HEK293 (cell line): ENCODE measurements around the gene MITF.

Experiments
- CTCF ChIA-PET: fragments of 350-600 bp; formaldehyde crosslinking; extraction: SDS; loops from one replicate; lab custom pipeline; 2021; ENCODE audit warnings: antibody characterized with exemption; lab: Yijun Ruan, JAX
- POLR2A ChIA-PET: fragments of 300-600 bp; formaldehyde crosslinking; extraction: SDS; loops from one replicate; lab custom pipeline; 2020; ENCODE audit warnings: antibody characterized with exemption, inconsistent platforms; lab: Yijun Ruan, JAX
- H3K27ac ChIP-seq: fragments of 200-500 bp; sonication (Bioruptor generic); 2 replicates; pipeline ENCODE4 v1.5.1; 2014; ENCODE audit warnings: low read depth, low read length, control low read depth, inconsistent platforms; ENCODE audit errors: extremely low read depth
- H3K36me3 ChIP-seq, 2 experiments: fragments of 200-500 bp in 1 of 2; sonication (Bioruptor generic) in 1 of 2; 1 replicate in 1 of 2; 2 replicates in 1 of 2; pipeline ENCODE4 v1.5.1; 2014 to 2017; ENCODE audit warnings: inconsistent platforms in 2 of 2, low read length in 2 of 2; ENCODE audit not compliant: control insufficient read depth in 2 of 2, insufficient read depth in 1 of 2
- H3K4me1 ChIP-seq: fragments of 200-500 bp; sonication (Bioruptor generic); 2 replicates; pipeline ENCODE4 v1.5.1; 2014; ENCODE audit warnings: mild to moderate bottlenecking, low read length, inconsistent platforms; ENCODE audit not compliant: control insufficient read depth, insufficient read depth
- H3K4me3 ChIP-seq: 2 replicates; pipeline ENCODE4 v1.5.1; 2011; ENCODE audit warnings: low read depth, mild to moderate bottlenecking, control low read depth, low read length, moderate library complexity
- H3K9me3 ChIP-seq: fragments of 200-500 bp; sonication (Bioruptor generic); 2 replicates; pipeline ENCODE4 v1.5.1; 2014; ENCODE audit warnings: low read depth, low read length, inconsistent platforms; ENCODE audit not compliant: control insufficient read depth, insufficient read depth
- KLF16 ChIP-seq: fragments of 450-650 bp; formaldehyde crosslinking; IDR thresholded peaks from 2 replicates; pipeline ENCODE4 v1.5.1; 2017; ENCODE audit warnings: missing biosample characterization, missing genetic modification characterization
- KLF7 ChIP-seq: fragments of 450-650 bp; formaldehyde crosslinking; IDR thresholded peaks from 2 replicates; pipeline ENCODE4 v1.5.1; 2016; ENCODE audit warnings: missing biosample characterization, missing genetic modification characterization, borderline replicate concordance
- MZF1 ChIP-seq: fragments of 450-650 bp; formaldehyde crosslinking; IDR thresholded peaks from 2 replicates; pipeline ENCODE4 v1.5.1; 2017; ENCODE audit warnings: missing biosample characterization, missing genetic modification characterization, borderline replicate concordance
- OSR2 ChIP-seq: fragments of 450-650 bp; formaldehyde crosslinking; IDR thresholded peaks from 2 replicates; pipeline ENCODE4 v1.5.1; 2016; ENCODE audit warnings: missing biosample characterization, missing genetic modification characterization
- SETDB1 ChIP-seq: IDR thresholded peaks from one replicate; pipeline ENCODE4 v1.6.1; 2017; ENCODE audit warnings: mild to moderate bottlenecking, low read length, moderate library complexity, mixed read lengths; ENCODE audit not compliant: insufficient read length
- TCF7L2 ChIP-seq: IDR thresholded peaks from 2 replicates; pipeline ENCODE4 v1.6.1; 2011; ENCODE audit warnings: low read depth, mild to moderate bottlenecking, inconsistent platforms, low read length, moderate library complexity, borderline replicate concordance
- YY1 ChIP-seq: fragments of 450-650 bp; formaldehyde crosslinking; IDR thresholded peaks from 2 replicates; pipeline ENCODE4 v1.5.1; 2018; ENCODE audit warnings: missing biosample characterization, missing genetic modification characterization
- ZBTB8A ChIP-seq: fragments of 450-650 bp; formaldehyde crosslinking; IDR thresholded peaks from 2 replicates; pipeline ENCODE4 v1.5.1; 2016; ENCODE audit warnings: missing biosample characterization, missing genetic modification characterization
- ZNF112 ChIP-seq: fragments of 450-650 bp; formaldehyde crosslinking; IDR thresholded peaks from 2 replicates; pipeline ENCODE4 v1.5.0; 2017; ENCODE audit warnings: missing biosample characterization, missing genetic modification characterization
- ZNF114 ChIP-seq: fragments of 450-650 bp; formaldehyde crosslinking; IDR thresholded peaks from 2 replicates; pipeline ENCODE4 v1.5.0; 2017; ENCODE audit warnings: missing biosample characterization, missing genetic modification characterization
- ZNF221 ChIP-seq: fragments of 450-650 bp; formaldehyde crosslinking; IDR thresholded peaks from 2 replicates; pipeline ENCODE4 v1.5.1; 2017; ENCODE audit warnings: missing biosample characterization, missing genetic modification characterization, borderline replicate concordance
- ZNF354C ChIP-seq: fragments of 450-650 bp; formaldehyde crosslinking; IDR thresholded peaks from 2 replicates; pipeline ENCODE4 v1.5.1; 2016; ENCODE audit warnings: missing biosample characterization, missing genetic modification characterization, low read depth, borderline replicate concordance
- ZNF501 ChIP-seq: fragments of 450-650 bp; formaldehyde crosslinking; IDR thresholded peaks from 2 replicates; pipeline ENCODE4 v1.5.1; 2016; ENCODE audit warnings: missing biosample characterization, missing genetic modification characterization
- ZNF549 ChIP-seq: fragments of 450-650 bp; IDR thresholded peaks from 2 replicates; pipeline ENCODE4 v1.5.1; 2018; ENCODE audit warnings: missing biosample characterization, missing genetic modification characterization, mild to moderate bottlenecking, inconsistent platforms, moderate library complexity
- ZNF585B ChIP-seq: fragments of 450-650 bp; formaldehyde crosslinking; IDR thresholded peaks from 2 replicates; pipeline ENCODE4 v1.5.1; 2016; ENCODE audit warnings: missing biosample characterization, missing genetic modification characterization
- TF ChIP-seq, protein P1 (sequence below): sonication (generic); formaldehyde crosslinking; IDR thresholded peaks from 2 replicates; pipeline ENCODE4 v1.8.1; 2022; ENCODE audit warnings: mild to moderate bottlenecking, moderate library complexity, missing genetic modification reagents
- TF ChIP-seq, protein P2 (sequence below): fragments of 450-650 bp; formaldehyde crosslinking; IDR thresholded peaks from 2 replicates; pipeline ENCODE4 v1.5.1; 2016; ENCODE audit warnings: missing biosample characterization, missing genetic modification characterization
- TF ChIP-seq, protein P3 (sequence below): fragments of 450-650 bp; formaldehyde crosslinking; IDR thresholded peaks from 2 replicates; pipeline ENCODE4 v1.5.1; 2016; ENCODE audit warnings: missing biosample characterization, missing genetic modification characterization, low read depth
- TF ChIP-seq, protein P4 (sequence below): fragments of 450-650 bp; formaldehyde crosslinking; IDR thresholded peaks from 2 replicates; pipeline ENCODE4 v1.5.1; 2016; ENCODE audit warnings: missing biosample characterization, missing genetic modification characterization

MITF gene

DNA sequence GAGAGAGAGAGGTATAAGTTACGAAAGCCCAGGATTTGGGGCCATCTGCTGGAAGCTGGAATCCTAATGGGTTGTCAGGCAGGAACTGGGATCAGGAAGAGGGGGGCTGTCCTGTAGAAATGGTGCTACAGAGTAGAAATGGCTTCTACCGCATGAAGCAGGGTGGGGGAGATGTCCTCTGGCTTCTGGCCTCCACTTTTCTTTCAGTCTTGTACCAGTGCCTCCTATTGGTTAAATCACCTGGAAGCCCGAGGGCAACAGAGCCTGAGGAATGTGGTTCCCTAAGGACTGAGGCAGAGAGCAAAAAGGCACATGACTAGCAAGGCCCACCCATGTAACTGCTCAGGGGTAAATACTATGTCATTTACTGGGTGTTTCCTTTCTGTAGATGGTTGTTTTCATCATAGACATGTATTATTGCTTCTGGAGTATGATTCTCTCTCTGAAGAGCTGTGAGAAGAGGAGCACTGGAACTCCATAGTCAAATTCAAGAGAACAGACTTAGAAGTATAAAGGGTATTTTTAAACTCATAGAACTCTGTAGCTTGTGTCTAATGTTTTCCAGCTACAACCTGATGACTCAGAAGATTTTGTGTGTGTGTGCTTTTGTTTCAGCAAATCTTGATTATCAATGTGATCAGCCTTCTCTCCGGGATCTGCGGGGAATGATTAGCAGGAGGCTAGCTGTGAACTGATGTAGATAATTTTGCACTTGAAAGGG is 20.2 kb upstream of the MITF start (continued):
- TF ChIP-seq KLF7 (tag by site-specific recombination) (no peak), KLF16 (no peak), YY1 (no peak), ZBTB8A (tag by site-specific recombination) (no peak)
- TF ChIP-seq, protein P1, sequence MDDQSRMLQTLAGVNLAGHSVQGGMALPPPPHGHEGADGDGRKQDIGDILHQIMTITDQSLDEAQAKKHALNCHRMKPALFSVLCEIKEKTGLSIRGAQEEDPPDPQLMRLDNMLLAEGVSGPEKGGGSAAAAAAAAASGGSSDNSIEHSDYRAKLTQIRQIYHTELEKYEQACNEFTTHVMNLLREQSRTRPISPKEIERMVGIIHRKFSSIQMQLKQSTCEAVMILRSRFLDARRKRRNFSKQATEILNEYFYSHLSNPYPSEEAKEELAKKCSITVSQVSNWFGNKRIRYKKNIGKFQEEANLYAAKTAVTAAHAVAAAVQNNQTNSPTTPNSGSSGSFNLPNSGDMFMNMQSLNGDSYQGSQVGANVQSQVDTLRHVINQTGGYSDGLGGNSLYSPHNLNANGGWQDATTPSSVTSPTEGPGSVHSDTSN (CRISPR knock-in tag) = no peak

DNA sequence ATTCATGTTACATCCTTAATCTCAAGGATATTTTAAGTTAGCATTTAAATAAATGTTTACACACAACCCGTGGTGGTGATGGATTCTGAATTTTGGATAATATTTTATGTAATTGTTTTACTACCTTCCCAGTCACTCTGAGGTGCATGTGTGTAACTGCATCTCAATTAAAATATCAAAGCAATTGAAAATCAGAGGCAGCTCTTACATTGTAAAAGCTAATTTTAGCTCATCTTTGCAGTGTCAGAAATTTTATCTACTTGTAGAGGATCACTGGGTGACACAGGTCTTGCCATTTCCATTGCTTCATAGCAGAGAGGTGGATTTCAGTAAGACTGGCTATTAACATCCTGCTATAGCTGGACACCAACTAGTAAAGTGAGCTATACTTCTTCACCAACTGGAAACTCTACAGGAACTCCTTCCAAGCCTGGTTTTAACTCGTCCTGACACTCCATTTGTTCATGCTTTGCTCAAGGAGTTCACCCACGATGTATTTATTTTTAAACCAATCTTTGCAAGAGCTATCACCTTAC is 19.6 kb upstream of the MITF start:
- Histone ChIP-seq H3K36me3 (no peaks in the 10 kb centered on the region), H3K4me1 (no peaks in the 10 kb centered on the region), H3K27ac (no peak overlapping the region), H3K9me3 (no peaks in the 10 kb centered on the region), H3K4me3 (no peak overlapping the region)
- ChIA-PET POLR2A (no interaction called here), CTCF (interaction anchor here (1.7 kb wide), 1 partner anchor 136 kb away, joined by 3 read pairs; no protein-coding TSS in a partner anchor)
- TF ChIP-seq TCF7L2 = peak; percentile 30; the same call in 1 of the 2 replicates
- no peak for TF ChIP-seq ZNF354C (tag by site-specific recombination)

DNA sequence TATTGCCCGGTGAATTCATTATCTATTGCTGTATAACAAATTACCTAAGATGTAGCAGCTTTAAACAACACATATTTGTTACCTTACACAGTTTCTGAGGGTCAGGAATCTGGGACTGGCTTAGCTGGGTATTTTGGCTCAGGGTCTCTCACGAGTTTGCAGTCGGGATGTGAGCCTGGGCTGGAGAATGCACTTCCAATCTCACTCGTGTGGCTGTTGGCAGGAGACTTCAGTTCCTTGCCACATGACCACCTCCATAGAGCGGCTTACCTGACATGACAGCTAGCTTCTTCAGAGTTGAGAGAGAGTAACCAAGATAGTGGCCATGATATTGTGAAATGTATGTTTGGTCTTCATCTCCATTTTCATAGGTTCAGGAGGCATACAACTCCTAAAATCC is 18.4 kb upstream of the MITF start:
- H3K27ac ChIP-seq = no peak overlapping the region
- ChIA-PET POLR2A (no interaction called here), CTCF (no interaction called here)
- H3K9me3 ChIP-seq = no peaks in the 10 kb centered on the region
- no peak for TF ChIP-seq MZF1
- TF ChIP-seq, protein P2, sequence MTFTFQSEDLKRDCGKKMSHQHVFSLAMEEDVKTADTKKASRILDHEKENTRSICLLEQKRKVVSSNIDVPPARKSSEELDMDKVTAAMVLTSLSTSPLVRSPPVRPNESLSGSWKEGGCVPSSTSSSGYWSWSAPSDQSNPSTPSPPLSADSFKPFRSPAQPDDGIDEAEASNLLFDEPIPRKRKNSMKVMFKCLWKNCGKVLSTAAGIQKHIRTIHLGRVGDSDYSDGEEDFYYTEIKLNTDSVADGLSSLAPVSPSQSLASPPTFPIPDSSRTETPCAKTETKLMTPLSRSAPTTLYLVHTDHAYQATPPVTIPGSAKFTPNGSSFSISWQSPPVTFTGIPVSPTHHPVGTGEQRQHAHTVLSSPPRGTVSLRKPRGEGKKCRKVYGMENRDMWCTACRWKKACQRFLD (tag by site-specific recombination) = no peak
- no peak for TF ChIP-seq ZNF549 (tag by site-specific recombination)
- no peak for TF ChIP-seq OSR2 (tag by site-specific recombination)
- no peak for TF ChIP-seq ZNF585B
- TF ChIP-seq ZNF112 (tag by site-specific recombination) = no peak
- TF ChIP-seq SETDB1 = no peak
- TF ChIP-seq, protein P3, sequence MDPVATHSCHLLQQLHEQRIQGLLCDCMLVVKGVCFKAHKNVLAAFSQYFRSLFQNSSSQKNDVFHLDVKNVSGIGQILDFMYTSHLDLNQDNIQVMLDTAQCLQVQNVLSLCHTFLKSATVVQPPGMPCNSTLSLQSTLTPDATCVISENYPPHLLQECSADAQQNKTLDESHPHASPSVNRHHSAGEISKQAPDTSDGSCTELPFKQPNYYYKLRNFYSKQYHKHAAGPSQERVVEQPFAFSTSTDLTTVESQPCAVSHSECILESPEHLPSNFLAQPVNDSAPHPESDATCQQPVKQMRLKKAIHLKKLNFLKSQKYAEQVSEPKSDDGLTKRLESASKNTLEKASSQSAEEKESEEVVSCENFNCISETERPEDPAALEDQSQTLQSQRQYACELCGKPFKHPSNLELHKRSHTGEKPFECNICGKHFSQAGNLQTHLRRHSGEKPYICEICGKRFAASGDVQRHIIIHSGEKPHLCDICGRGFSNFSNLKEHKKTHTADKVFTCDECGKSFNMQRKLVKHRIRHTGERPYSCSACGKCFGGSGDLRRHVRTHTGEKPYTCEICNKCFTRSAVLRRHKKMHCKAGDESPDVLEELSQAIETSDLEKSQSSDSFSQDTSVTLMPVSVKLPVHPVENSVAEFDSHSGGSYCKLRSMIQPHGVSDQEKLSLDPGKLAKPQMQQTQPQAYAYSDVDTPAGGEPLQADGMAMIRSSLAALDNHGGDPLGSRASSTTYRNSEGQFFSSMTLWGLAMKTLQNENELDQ = no peak
- TF ChIP-seq ZNF114 (tag by site-specific recombination) = no peak
- TF ChIP-seq ZNF501 (tag by site-specific recombination) = no peak
- TF ChIP-seq, protein P4, sequence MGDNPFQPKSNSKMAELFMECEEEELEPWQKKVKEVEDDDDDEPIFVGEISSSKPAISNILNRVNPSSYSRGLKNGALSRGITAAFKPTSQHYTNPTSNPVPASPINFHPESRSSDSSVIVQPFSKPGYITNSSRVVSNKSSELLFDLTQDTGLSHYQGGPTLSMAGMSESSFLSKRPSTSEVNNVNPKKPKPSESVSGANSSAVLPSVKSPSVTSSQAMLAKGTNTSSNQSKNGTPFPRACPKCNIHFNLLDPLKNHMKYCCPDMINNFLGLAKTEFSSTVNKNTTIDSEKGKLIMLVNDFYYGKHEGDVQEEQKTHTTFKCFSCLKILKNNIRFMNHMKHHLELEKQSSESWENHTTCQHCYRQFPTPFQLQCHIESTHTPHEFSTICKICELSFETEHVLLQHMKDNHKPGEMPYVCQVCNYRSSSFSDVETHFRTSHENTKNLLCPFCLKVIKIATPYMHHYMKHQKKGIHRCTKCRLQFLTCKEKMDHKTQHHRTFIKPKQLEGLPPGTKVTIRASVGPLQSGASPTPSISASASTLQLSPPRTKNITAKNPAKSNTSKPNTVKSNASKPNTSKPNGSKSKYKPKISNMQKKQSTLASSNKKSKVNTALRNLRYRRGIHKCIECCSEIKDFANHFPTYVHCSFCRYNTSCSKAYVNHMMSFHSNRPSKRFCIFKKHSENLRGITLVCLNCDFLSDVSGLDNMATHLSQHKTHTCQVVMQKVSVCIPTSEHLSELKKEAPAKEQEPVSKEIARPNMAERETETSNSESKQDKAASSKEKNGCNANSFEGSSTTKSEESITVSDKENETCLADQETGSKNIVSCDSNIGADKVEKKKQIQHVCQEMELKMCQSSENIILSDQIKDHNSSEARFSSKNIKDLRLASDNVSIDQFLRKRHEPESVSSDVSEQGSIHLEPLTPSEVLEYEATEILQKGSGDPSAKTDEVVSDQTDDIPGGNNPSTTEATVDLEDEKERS (tag by site-specific recombination) = no peak
- no peak for TF ChIP-seq ZNF221
- TF ChIP-seq KLF7 (tag by site-specific recombination) = no peak
- H3K4me1 ChIP-seq = no peaks in the 10 kb centered on the region
- no peak overlapping the region for H3K4me3 ChIP-seq
- H3K36me3 ChIP-seq = no peaks in the 10 kb centered on the region
